GM21723 (cell line): ENCODE data around the gene OOSP3.
"Not testable (repeated sequence)": the region's sequence is repeated elsewhere in the genome, so short reads cannot be mapped to it uniquely, and the experiment has no call there.

ENCODE experiments used
- ATAC-seq: cut with Tn5 transposase; IDR thresholded peaks from one replicate; pipeline ENCODE4 v1.9.1; 2021; ENCODE audit warnings: mild to moderate bottlenecking, moderate library complexity; ENCODE audit not compliant: unreplicated experiment

The OOSP3 gene

GRCh38 chr11:59878575-59878974 is at the start of gene OOSP3:
OOSP3 (plus strand) TSS chr11:59878782; CDS start chr11:59878809, 27 bp downstream.
- ATAC-seq: no peak

- ATAC-seq: no peak
Measured at GRCh38 chr11:59829358-59829757, 49.2 kb upstream of the OOSP3 start.

GRCh38 chr11:59833602-59834001 is 45.0 kb upstream of the OOSP3 start:
- no peak for ATAC-seq

- no peak for ATAC-seq
Measured at GRCh38 chr11:59839615-59840014, 39.0 kb upstream of the OOSP3 start.

- no peak for ATAC-seq
Measured at GRCh38 chr11:59841514-59841913, 37.1 kb upstream of the OOSP3 start.

GRCh38 chr11:59842316-59842715 is 36.3 kb upstream of the OOSP3 start:
- no peak for ATAC-seq

DNA sequence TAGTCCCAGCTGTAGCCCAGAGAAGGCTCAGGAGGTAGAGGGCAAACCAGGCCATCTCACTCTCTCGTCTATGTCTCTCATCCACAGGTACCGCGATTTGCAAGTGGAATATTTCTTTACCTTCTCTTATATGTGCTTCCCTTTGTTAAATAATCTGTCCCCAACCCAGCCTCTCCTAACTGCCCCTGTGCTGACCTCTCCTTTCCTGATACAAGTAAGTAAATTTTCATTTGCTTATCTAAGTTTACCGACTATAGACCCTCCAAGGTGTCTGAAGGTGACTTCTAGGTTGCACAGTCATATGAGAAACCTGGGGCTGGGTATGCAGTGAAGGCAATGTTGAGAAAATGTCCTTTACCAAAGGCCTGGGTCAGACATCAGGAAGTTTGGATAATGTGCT is 33.2 kb upstream of the OOSP3 start, which contains the start of gene CBLIF:
TSS of gene CBLIF (minus strand) at position 101 of the 400 bp plus-strand sequence. CDS start at position 55, 46 bp downstream.
- ATAC-seq: no peak

DNA sequence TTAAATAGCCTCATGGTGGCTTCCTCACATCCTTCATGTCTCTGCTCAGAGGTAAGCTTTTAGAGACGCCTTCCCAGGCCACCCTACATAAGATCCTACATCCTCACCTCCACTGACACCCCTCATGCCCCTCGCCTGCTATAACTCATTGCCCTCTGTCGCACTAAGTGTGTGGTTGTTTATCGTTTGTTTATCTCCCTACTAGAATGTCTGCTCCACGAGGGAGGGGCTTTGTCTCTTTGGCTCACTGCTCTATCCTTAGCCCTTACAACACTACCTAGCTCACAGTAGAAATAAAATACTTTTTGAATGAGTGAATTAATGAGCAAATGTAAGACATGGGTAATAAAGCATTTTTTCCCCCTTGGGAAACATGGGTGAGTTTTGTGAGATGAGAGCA is 32.0 kb upstream of the OOSP3 start:
- ATAC-seq: no peak

GRCh38 chr11:59847626-59848025 is 31.0 kb upstream of the OOSP3 start:
- no peak for ATAC-seq

GRCh38 chr11:59848439-59848838 is 30.1 kb upstream of the OOSP3 start:
- ATAC-seq: not testable (repeated sequence)

DNA sequence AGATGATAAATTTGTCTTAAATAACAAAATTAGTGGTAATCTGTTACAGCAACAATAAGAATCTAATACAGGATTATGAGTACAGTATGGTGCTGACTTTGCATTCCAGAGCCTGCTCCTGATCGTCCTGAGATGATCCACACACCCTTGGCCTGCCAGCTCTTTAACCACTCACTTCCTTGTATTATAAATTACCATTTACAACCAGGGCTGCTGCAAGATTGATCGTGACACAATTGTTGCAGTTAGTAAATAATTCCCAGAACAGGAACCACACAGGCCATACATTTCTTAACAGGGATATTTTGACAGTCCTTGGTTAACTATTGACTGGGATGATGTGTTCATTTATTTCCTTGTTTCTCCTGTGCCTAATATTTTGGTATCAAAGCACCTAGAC is 29.5 kb upstream of the OOSP3 start:
- ATAC-seq: no peak

DNA sequence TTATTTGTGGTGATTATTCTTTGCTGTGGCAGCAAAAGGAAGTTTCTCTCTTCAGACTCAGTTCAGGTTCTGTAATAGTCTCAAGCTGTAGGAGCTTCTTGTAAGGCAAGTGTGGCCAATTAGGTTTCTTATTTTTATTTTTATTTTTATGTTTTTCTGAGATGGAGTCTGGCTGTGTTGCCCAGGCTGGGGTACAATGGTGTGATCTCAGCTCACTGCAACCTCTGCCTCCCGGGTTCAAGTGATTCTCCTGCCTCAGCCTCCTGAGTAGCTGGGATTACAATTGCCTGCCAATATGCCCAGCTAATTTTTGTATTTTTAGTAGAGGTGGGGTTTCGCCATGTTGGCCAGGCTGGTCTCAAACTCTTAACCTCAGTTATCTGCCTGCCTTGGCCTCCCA is 29.0 kb upstream of the OOSP3 start:
- not testable (repeated sequence) for ATAC-seq

GRCh38 chr11:59851416-59851815 is 27.2 kb upstream of the OOSP3 start:
- ATAC-seq: not testable (repeated sequence)

DNA sequence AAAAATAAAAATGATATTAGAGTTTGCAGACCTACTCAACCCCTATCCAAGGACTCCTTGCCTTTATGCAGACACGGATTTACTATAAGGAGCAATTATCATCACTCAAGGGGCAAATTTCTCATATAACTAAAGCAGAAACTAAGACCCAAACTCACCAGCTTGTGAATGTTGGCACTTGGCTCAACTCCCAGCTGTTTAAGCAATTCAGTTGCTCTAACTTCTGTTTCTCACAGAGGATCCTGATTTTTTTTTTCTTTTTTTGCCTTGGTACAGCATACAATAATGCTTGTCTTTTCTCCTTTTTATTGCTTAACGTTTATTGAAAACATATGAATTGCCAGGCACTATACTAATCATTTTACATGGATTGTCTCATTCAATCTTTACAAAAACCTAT is 23.7 kb upstream of the OOSP3 start:
- no peak for ATAC-seq

DNA sequence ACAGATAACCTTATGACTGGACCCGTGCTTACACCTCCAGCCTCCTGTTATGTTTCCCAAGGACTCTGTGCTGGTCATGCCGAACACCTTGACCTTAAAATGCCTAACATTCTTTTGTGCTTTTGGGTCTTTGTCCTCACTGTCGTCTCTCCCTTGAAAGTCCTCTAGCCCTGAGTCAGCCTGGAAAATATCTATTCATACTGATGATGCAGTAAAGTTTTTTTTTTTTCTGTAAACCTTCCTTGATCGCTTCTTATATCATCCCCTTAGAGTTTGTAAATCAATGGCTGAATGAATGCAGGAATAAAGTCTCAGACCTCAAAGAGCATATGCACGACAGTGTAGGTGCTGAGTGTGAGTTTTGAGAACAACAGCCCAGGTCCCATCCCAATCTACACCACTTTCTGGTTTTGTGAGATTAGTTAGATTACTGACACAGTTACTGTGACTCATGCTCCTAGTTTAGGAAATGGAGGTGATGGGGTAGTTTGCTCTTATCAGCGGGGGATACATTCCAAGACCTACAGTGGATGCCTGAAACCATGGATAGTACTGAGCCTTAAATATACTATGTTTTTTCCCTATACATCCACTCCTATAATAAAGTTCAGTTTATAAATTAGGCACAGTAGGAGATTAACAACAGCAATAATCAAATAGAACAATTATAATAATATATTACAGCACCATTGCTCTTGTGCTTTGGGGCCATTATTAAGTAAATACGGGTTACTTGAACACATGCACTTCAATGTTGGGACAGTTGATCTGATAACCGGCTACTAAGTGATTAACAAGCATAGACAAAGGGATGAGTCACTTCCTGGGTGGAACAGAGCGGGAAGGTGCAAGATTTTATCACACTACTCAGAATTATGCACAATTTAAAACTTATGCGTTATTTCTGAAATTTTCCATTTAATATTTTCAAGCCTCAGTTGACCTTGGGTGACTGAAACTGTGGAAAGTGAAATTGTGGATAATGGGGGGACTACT is 20.8 kb upstream of the OOSP3 start:
- no peak for ATAC-seq

GRCh38 chr11:59859673-59860072 is 18.9 kb upstream of the OOSP3 start:
- no peak for ATAC-seq

- ATAC-seq: no peak
Measured at GRCh38 chr11:59862252-59862651, 16.3 kb upstream of the OOSP3 start.

DNA sequence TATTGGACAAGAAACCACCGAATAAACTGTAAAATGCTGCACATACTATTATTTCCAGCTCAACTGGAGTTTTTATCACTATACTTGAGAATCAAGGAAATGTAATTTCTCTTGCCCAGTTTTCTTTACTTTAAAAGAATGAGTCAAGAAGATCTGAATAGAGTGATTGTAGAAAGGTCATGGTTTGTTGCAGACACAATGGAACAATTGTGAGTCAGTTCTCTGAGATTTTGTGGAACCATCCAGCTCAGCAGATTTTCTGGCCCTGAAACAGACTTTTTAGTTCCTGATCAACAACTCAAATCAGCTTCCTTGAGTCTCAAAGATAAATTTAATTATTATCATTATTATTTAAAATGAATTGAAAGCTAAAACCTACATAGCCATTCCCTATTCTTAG is 13.6 kb upstream of the OOSP3 start:
- ATAC-seq: no peak

- ATAC-seq: no peak
Measured at GRCh38 chr11:59866397-59866796, 12.2 kb upstream of the OOSP3 start, which contains the start of gene TCN1. TCN1 (minus strand) TSS chr11:59866487; CDS start chr11:59866470, 17 bp downstream.

GRCh38 chr11:59866836-59867235 is 11.7 kb upstream of the OOSP3 start:
- ATAC-seq: no peak

- ATAC-seq: no peak
Measured at GRCh38 chr11:59867946-59868345, 10.6 kb upstream of the OOSP3 start.

- no peak for ATAC-seq
Measured at GRCh38 chr11:59872076-59872475, 6.5 kb upstream of the OOSP3 start.
